OCI-LY3 (cell line): ENCODE measurements around the gene BACH2.

Experiments used
- H2AFZ ChIP-seq: fragments of 200-600, 300-600 bp; shearing (Covaris generic); 2 replicates; pipeline ENCODE4 v1.6.0; 2014; ENCODE audit warnings: antibody characterized with exemption, low read depth, low read length
- H3K27ac ChIP-seq: fragments of 200-600, 300-600 bp; sonication (generic); 2 replicates; pipeline ENCODE4 v1.5.1; 2014; ENCODE audit warnings: mild to moderate bottlenecking, low read length, moderate library complexity, mixed read lengths
- H3K27me3 ChIP-seq: fragments of 200-600, 300-600 bp; sonication (generic); 2 replicates; pipeline ENCODE4 v1.6.1; 2014; ENCODE audit warnings: low read depth, low read length, mixed read lengths
- H3K36me3 ChIP-seq: fragments of 200-600, 300-600 bp; sonication (generic); replicated peaks from 2 replicates; pipeline ENCODE3; 2014; ENCODE audit warnings: low read depth, low read length, mixed read lengths
- H3K4me1 ChIP-seq: fragments of 300-600, 200-600 bp; sonication (generic); 2 replicates; pipeline ENCODE4 v1.6.1; 2014; ENCODE audit warnings: low read length, mixed read lengths
- H3K4me2 ChIP-seq: fragments of 200-600, 300-600 bp; sonication (generic); 2 replicates; pipeline ENCODE4 v1.6.1; 2014; ENCODE audit warnings: low read length, mixed read lengths
- H3K4me3 ChIP-seq: fragments of 300-600, 200-600 bp; sonication (generic); 2 replicates; pipeline ENCODE4 v1.5.1; 2014; ENCODE audit warnings: antibody characterized with exemption, mild to moderate bottlenecking, low read length, moderate library complexity
- H3K79me2 ChIP-seq: fragments of 300-600, 200-600 bp; shearing (Covaris generic); 2 replicates; pipeline ENCODE4 v1.6.1; 2014; ENCODE audit warnings: mild to moderate bottlenecking, low read length, mixed read lengths
- H3K9ac ChIP-seq: fragments of 300-600, 200-600 bp; shearing (Covaris generic); 2 replicates; pipeline ENCODE4 v1.6.0; 2014; ENCODE audit warnings: mild to moderate bottlenecking, low read length, moderate library complexity
- H3K9me3 ChIP-seq: fragments of 200-600, 300-600 bp; shearing (Covaris generic); 2 replicates; pipeline ENCODE4 v1.6.1; 2014; ENCODE audit warnings: low read length, mixed read lengths; ENCODE audit not compliant: insufficient read depth
- H4K20me1 ChIP-seq: fragments of 200-600, 300-600 bp; sonication (generic); 2 replicates; pipeline ENCODE4 v1.6.1; 2016; ENCODE audit warnings: low read length, mixed read lengths; ENCODE audit not compliant: insufficient read depth
- CTCF ChIP-seq: fragments of 200-600, 300-600 bp; sonication (generic); IDR thresholded peaks from 2 replicates; pipeline ENCODE4 v1.5.1; 2014; ENCODE audit warnings: antibody characterized with exemption, low read length, low read depth
- EZH2phosphoT487 ChIP-seq: fragments of 200-600 bp; shearing (Covaris generic); IDR thresholded peaks from 2 replicates; pipeline ENCODE4 v1.6.1; 2018; ENCODE audit warnings: antibody characterized with exemption, mixed run types, low read depth

The BACH2 gene

GRCh38 chr6:90257486-90257738 lies 39.2 kb downstream of the BACH2 start:
- no peaks in the 10 kb centered on the region for H3K9me3 ChIP-seq
- TF ChIP-seq CTCF (no peak), EZH2phosphoT487 (no peak)
- no peaks in the 10 kb centered on the region for H3K36me3 ChIP-seq
- H3K79me2 ChIP-seq: no peaks in the 10 kb centered on the region
- H3K4me2 ChIP-seq: no peak overlapping the region
- H3K27me3 ChIP-seq: no peaks in the 10 kb centered on the region
- H3K27ac ChIP-seq: no peak overlapping the region
- H3K4me1 ChIP-seq: peaks cover 5% of the 10 kb centered on the region; the same call in 1 of the 2 replicates
- H3K9ac ChIP-seq: no peak overlapping the region
- no peak overlapping the region for H2AFZ ChIP-seq
- no peaks in the 10 kb centered on the region for H4K20me1 ChIP-seq
- H3K4me3 ChIP-seq: no peak overlapping the region

GRCh38 chr6:90256698-90257485 lies 39.8 kb downstream of the BACH2 start:
- H3K79me2 ChIP-seq: no peaks in the 10 kb centered on the region
- no peak overlapping the region for H3K4me2 ChIP-seq
- no peak overlapping the region for H3K9ac ChIP-seq
- TF ChIP-seq CTCF (no peak), EZH2phosphoT487 (no peak)
- H3K4me1 ChIP-seq: peaks cover 10% of the 10 kb centered on the region
- H3K36me3 ChIP-seq: no peaks in the 10 kb centered on the region
- H4K20me1 ChIP-seq: no peaks in the 10 kb centered on the region
- no peak overlapping the region for H2AFZ ChIP-seq
- H3K27ac ChIP-seq: no peak overlapping the region
- no peak overlapping the region for H3K4me3 ChIP-seq
- H3K27me3 ChIP-seq: no peaks in the 10 kb centered on the region
- H3K9me3 ChIP-seq: no peaks in the 10 kb centered on the region

GRCh38 chr6:90253631-90254030 lies 43.0 kb downstream of the BACH2 start:
- Histone ChIP-seq H3K27ac (no peak overlapping the region), H2AFZ (no peak overlapping the region), H3K79me2 (no peaks in the 10 kb centered on the region), H4K20me1 (no peaks in the 10 kb centered on the region), H3K9me3 (no peaks in the 10 kb centered on the region), H3K4me3 (no peak overlapping the region), H3K4me2 (no peak overlapping the region), H3K36me3 (no peaks in the 10 kb centered on the region), H3K4me1 (peaks cover 40% of the 10 kb centered on the region), H3K27me3 (no peaks in the 10 kb centered on the region), H3K9ac (no peak overlapping the region)
- TF ChIP-seq CTCF: no peak
- TF ChIP-seq EZH2phosphoT487: no peak

GRCh38 chr6:90251295-90251992 lies 45.2 kb downstream of the BACH2 start:
- Histone ChIP-seq H3K4me3 (no peak overlapping the region), H3K79me2 (no peaks in the 10 kb centered on the region), H3K27ac (peak overlapping the region; percentile 73; the same call in 1 of the 2 replicates), H3K27me3 (no peaks in the 10 kb centered on the region), H3K4me1 (peaks cover 40% of the 10 kb centered on the region), H3K36me3 (no peaks in the 10 kb centered on the region), H3K9ac (peak overlapping the region; percentile 32; the same call in 1 of the 2 replicates), H4K20me1 (no peaks in the 10 kb centered on the region), H3K9me3 (no peaks in the 10 kb centered on the region), H2AFZ (no peak overlapping the region), H3K4me2 (peak overlapping the region; percentile 51)
- TF ChIP-seq EZH2phosphoT487 (no peak), CTCF (no peak)
